ENCODE results near the gene NR1H2.

NR1H2 gene

DNA sequence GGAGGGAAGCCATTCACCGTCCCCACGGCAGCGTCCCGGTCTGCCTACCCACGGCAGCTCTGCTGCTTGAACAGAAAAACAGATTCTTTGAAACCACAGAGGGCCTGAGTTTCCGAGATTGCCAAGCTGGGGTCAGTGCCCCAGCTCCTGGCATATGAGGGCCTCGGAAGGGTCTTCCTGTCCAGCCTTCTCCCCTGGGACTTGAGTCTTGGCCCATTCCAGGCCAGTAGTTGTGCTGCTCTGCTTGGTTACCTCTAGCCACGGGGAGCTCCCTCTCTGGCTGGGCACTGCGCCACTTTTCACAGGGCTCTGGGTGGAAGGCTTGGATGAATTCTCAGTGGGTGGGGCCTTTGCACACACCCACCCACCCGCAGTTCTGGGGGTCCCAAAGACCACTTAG is 33.9 kb downstream of the NR1H2 start:
- no peak overlapping the region for H3K9ac ChIP-seq (ENCODE audit: low read depth, low read length, poor library complexity)
- H3K9me3 ChIP-seq (replicated peaks in 1 of 2; ENCODE audit: control insufficient read depth in 2 of 2, insufficient read depth in 1 of 2, low read depth in 1 of 2, low read length in 2 of 2), result peaks cover 0 to 3% of the 10 kb centered on the region in 2 donors
- no peak overlapping the region for H2AFZ ChIP-seq (ENCODE audit: low read length)
- H4K8ac ChIP-seq (ENCODE audit: low read depth, low read length), result no peak overlapping the region
- H3K23ac ChIP-seq (ENCODE audit: low read depth, low read length, poor library complexity), result no peak overlapping the region
- H2BK12ac ChIP-seq (ENCODE audit: low read length), result no peak overlapping the region
- no peak overlapping the region for H4K91ac ChIP-seq (ENCODE audit: low read depth, low read length, poor library complexity)
- no peak overlapping the region for H3K14ac ChIP-seq (ENCODE audit: low read length)
- H3K27ac ChIP-seq (replicated peaks; ENCODE audit: low read length), result no peak overlapping the region
- no peak overlapping the region for H3K4me3 ChIP-seq (ENCODE audit: low read length in 2 of 2)
- H3K79me1 ChIP-seq (ENCODE audit: low read depth, low read length), result peaks cover 1% of the 10 kb centered on the region
- H2BK15ac ChIP-seq (ENCODE audit: low read length), result no peak overlapping the region
- H3K4me1 ChIP-seq (ENCODE audit: control insufficient read depth in 2 of 2, insufficient read depth in 1 of 2, low read depth in 1 of 2, low read length in 2 of 2), result no peaks in the 10 kb centered on the region
- H3K36me3 ChIP-seq (replicated peaks in 1 of 2; ENCODE audit: control insufficient read depth in 2 of 2, insufficient read depth in 2 of 2, low read length in 2 of 2), result peaks cover 47 to 77% of the 10 kb centered on the region in 2 donors
- WGBS, 2 donors (ENCODE audit: extremely low coverage in 2 of 2, insufficient read length in 2 of 2, insufficient replicate concordance in 1 of 2), result no CpG with 5 or more reads among the region's 10 CpGs
- H3K4ac ChIP-seq (ENCODE audit: low read length), result no peak overlapping the region
- H2BK5ac ChIP-seq (ENCODE audit: low read length), result no peak overlapping the region
- no peak overlapping the region for H2AK5ac ChIP-seq (ENCODE audit: low read depth, low read length)
- no peak overlapping the region for H3K18ac ChIP-seq (ENCODE audit: low read length)
- no peak overlapping the region for H2BK120ac ChIP-seq (ENCODE audit: low read depth, low read length)
- H3K4me2 ChIP-seq (ENCODE audit: insufficient read depth, low read length, poor library complexity, severe bottlenecking), result no peak overlapping the region
- no peak for DNase-seq (ENCODE audit: low spot score)
- no peaks in the 10 kb centered on the region for H3K27me3 ChIP-seq (ENCODE audit: control insufficient read depth in 3 of 3, insufficient read depth in 3 of 3, low read depth in 1 of 3, low read length in 3 of 3)

DNA sequence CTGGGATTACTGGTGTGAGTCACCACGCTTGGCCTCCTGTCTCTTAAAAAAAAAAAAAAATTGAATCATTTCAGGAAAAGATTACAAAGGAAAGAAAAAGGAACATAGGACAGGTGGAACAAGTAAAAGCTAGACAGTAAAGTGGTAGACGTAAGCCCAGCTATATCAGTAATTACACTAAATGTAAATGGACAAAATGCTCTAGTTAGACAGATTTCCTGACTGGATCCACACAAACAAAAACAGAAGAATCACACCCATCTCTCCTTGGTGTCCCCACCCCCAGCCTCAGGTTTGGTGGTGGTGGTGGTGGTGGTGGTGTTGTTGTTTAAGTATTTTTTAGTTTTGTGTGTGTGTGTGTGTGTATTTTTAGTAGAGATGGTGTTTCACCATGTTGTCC is 36.2 kb downstream of the NR1H2 start:
- H2BK5ac ChIP-seq (ENCODE audit: low read length), result no peak overlapping the region
- no peak overlapping the region for H3K4me2 ChIP-seq (ENCODE audit: insufficient read depth, low read length, poor library complexity, severe bottlenecking)
- H3K4ac ChIP-seq (ENCODE audit: low read length), result no peak overlapping the region
- H2AK5ac ChIP-seq (ENCODE audit: low read depth, low read length), result no peak overlapping the region
- H3K18ac ChIP-seq (ENCODE audit: low read length), result no peak overlapping the region
- no peak overlapping the region for H2BK15ac ChIP-seq (ENCODE audit: low read length)
- no peaks in the 10 kb centered on the region for H3K79me1 ChIP-seq (ENCODE audit: low read depth, low read length)
- no peak for DNase-seq (ENCODE audit: low spot score)
- no peaks in the 10 kb centered on the region for H3K27me3 ChIP-seq (ENCODE audit: control insufficient read depth in 3 of 3, insufficient read depth in 3 of 3, low read depth in 1 of 3, low read length in 3 of 3)
- no peak overlapping the region for H3K14ac ChIP-seq (ENCODE audit: low read length)
- no peak overlapping the region for H4K91ac ChIP-seq (ENCODE audit: low read depth, low read length, poor library complexity)
- no peak overlapping the region for H2BK120ac ChIP-seq (ENCODE audit: low read depth, low read length)
- no peak overlapping the region for H3K9ac ChIP-seq (ENCODE audit: low read depth, low read length, poor library complexity)
- no peak overlapping the region for H2AFZ ChIP-seq (ENCODE audit: low read length)
- no peak overlapping the region for H4K8ac ChIP-seq (ENCODE audit: low read depth, low read length)
- H3K9me3 ChIP-seq (replicated peaks in 1 of 2; ENCODE audit: control insufficient read depth in 2 of 2, insufficient read depth in 1 of 2, low read depth in 1 of 2, low read length in 2 of 2), result peaks cover 0 to 1% of the 10 kb centered on the region in 2 donors
- no peak overlapping the region for H3K23ac ChIP-seq (ENCODE audit: low read depth, low read length, poor library complexity)
- no peaks in the 10 kb centered on the region for H3K4me1 ChIP-seq (ENCODE audit: control insufficient read depth in 2 of 2, insufficient read depth in 1 of 2, low read depth in 1 of 2, low read length in 2 of 2)
- H2BK12ac ChIP-seq (ENCODE audit: low read length), result no peak overlapping the region
- no CpG with 5 or more reads among the region's 2 CpGs for WGBS, 2 donors (ENCODE audit: extremely low coverage in 2 of 2, insufficient read length in 2 of 2, insufficient replicate concordance in 1 of 2)
- H3K4me3 ChIP-seq (ENCODE audit: low read length in 2 of 2), result no peak overlapping the region
- no peak overlapping the region for H3K27ac ChIP-seq (replicated peaks; ENCODE audit: low read length)
- H3K36me3 ChIP-seq (replicated peaks in 1 of 2; ENCODE audit: control insufficient read depth in 2 of 2, insufficient read depth in 2 of 2, low read length in 2 of 2), result peaks cover 30 to 58% of the 10 kb centered on the region in 2 donors

DNA sequence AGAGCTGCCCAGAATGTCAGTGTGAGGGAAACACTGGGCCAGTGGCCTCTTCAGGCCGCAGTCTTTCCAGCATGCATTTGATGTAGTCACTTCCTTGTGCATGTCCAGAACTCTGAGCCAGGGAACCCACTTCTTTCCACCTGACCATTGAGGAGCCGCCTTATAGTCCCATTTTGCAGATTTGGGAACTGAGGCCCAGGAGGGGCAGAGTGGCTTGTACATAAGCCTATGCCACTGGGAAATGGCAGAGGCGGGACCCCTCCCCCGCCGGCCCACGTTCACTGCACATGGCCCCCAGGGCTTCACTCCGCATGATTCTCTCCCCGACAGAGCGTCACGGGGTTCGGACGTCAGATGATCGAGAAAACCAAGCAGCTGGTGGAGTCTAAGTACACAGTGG is 36.8 kb downstream of the NR1H2 start:
- no peak overlapping the region for H2AFZ ChIP-seq (ENCODE audit: low read length)
- peak overlapping the region; percentile 13 for H2BK5ac ChIP-seq (ENCODE audit: low read length)
- H3K79me1 ChIP-seq (ENCODE audit: low read depth, low read length), result no peaks in the 10 kb centered on the region
- no peak overlapping the region for H3K9ac ChIP-seq (ENCODE audit: low read depth, low read length, poor library complexity)
- no peak overlapping the region for H4K91ac ChIP-seq (ENCODE audit: low read depth, low read length, poor library complexity)
- no peak overlapping the region for H3K4me3 ChIP-seq (ENCODE audit: low read length in 2 of 2)
- no peak overlapping the region for H3K18ac ChIP-seq (ENCODE audit: low read length)
- H2BK15ac ChIP-seq (ENCODE audit: low read length), result no peak overlapping the region
- H3K4me1 ChIP-seq (ENCODE audit: control insufficient read depth in 2 of 2, insufficient read depth in 1 of 2, low read depth in 1 of 2, low read length in 2 of 2), result no peaks in the 10 kb centered on the region
- H2AK5ac ChIP-seq (ENCODE audit: low read depth, low read length), result no peak overlapping the region
- DNase-seq (ENCODE audit: low spot score), result no peak
- H3K27me3 ChIP-seq (ENCODE audit: control insufficient read depth in 3 of 3, insufficient read depth in 3 of 3, low read depth in 1 of 3, low read length in 3 of 3), result no peaks in the 10 kb centered on the region
- H3K27ac ChIP-seq (replicated peaks; ENCODE audit: low read length), result no peak overlapping the region
- no peak overlapping the region for H2BK120ac ChIP-seq (ENCODE audit: low read depth, low read length)
- peak overlapping the region; percentile 84 for H2BK12ac ChIP-seq (ENCODE audit: low read length)
- peaks cover 0 to 1% of the 10 kb centered on the region in 2 donors for H3K9me3 ChIP-seq (replicated peaks in 1 of 2; ENCODE audit: control insufficient read depth in 2 of 2, insufficient read depth in 1 of 2, low read depth in 1 of 2, low read length in 2 of 2)
- H3K14ac ChIP-seq (ENCODE audit: low read length), result no peak overlapping the region
- H3K36me3 ChIP-seq (replicated peaks in 1 of 2; ENCODE audit: control insufficient read depth in 2 of 2, insufficient read depth in 2 of 2, low read length in 2 of 2), result peaks cover 30 to 58% of the 10 kb centered on the region in 2 donors
- H3K4me2 ChIP-seq (ENCODE audit: insufficient read depth, low read length, poor library complexity, severe bottlenecking), result peak overlapping the region; percentile 2
- WGBS, 2 donors (ENCODE audit: extremely low coverage in 2 of 2, insufficient read length in 2 of 2, insufficient replicate concordance in 1 of 2), result no CpG with 5 or more reads among the region's 13 CpGs
- no peak overlapping the region for H4K8ac ChIP-seq (ENCODE audit: low read depth, low read length)
- H3K23ac ChIP-seq (ENCODE audit: low read depth, low read length, poor library complexity), result no peak overlapping the region
- no peak overlapping the region for H3K4ac ChIP-seq (ENCODE audit: low read length)

DNA sequence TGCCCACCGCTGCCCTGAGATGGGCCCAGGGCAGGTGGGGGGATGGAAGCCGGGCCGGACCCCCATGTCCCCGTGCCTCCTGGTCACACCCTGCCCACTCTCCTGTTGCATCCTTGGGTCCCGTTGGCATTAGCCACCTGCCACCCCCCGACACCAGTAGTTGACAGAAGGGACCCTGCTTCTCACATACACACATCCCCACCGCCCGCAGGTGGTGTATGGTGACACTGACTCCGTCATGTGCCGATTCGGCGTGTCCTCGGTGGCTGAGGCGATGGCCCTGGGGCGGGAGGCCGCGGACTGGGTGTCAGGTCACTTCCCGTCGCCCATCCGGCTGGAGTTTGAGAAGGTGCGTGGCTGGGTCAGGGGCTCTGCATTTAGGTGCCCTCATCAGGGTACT is 37.3 kb downstream of the NR1H2 start:
- H4K8ac ChIP-seq (ENCODE audit: low read depth, low read length), result no peak overlapping the region
- H3K9me3 ChIP-seq (replicated peaks in 1 of 2; ENCODE audit: control insufficient read depth in 2 of 2, insufficient read depth in 1 of 2, low read depth in 1 of 2, low read length in 2 of 2), result peaks cover 0 to 1% of the 10 kb centered on the region in 2 donors
- H2BK12ac ChIP-seq (ENCODE audit: low read length), result peak overlapping the region; percentile 84
- no CpG with 5 or more reads among the region's 21 CpGs for WGBS, 2 donors (ENCODE audit: extremely low coverage in 2 of 2, insufficient read length in 2 of 2, insufficient replicate concordance in 1 of 2)
- H2AFZ ChIP-seq (ENCODE audit: low read length), result no peak overlapping the region
- no peak overlapping the region for H2BK15ac ChIP-seq (ENCODE audit: low read length)
- no peaks in the 10 kb centered on the region for H3K4me1 ChIP-seq (ENCODE audit: control insufficient read depth in 2 of 2, insufficient read depth in 1 of 2, low read depth in 1 of 2, low read length in 2 of 2)
- peak overlapping the region; percentile 75 for H3K23ac ChIP-seq (ENCODE audit: low read depth, low read length, poor library complexity)
- peaks cover 0 to 2% (median 0%) of the 10 kb centered on the region in 3 experiments for H3K27me3 ChIP-seq (ENCODE audit: control insufficient read depth in 3 of 3, insufficient read depth in 3 of 3, low read depth in 1 of 3, low read length in 3 of 3)
- no peak overlapping the region for H3K18ac ChIP-seq (ENCODE audit: low read length)
- H4K91ac ChIP-seq (ENCODE audit: low read depth, low read length, poor library complexity), result no peak overlapping the region
- H3K27ac ChIP-seq (replicated peaks; ENCODE audit: low read length), result no peak overlapping the region
- no peaks in the 10 kb centered on the region for H3K79me1 ChIP-seq (ENCODE audit: low read depth, low read length)
- no peak overlapping the region for H2BK120ac ChIP-seq (ENCODE audit: low read depth, low read length)
- peaks cover 30 to 56% of the 10 kb centered on the region in 2 donors for H3K36me3 ChIP-seq (replicated peaks in 1 of 2; ENCODE audit: control insufficient read depth in 2 of 2, insufficient read depth in 2 of 2, low read length in 2 of 2)
- H2BK5ac ChIP-seq (ENCODE audit: low read length), result no peak overlapping the region
- H3K4me3 ChIP-seq (ENCODE audit: low read length in 2 of 2), result no peak overlapping the region
- H3K4ac ChIP-seq (ENCODE audit: low read length), result no peak overlapping the region
- H2AK5ac ChIP-seq (ENCODE audit: low read depth, low read length), result no peak overlapping the region
- peak overlapping the region; percentile 72 for H3K9ac ChIP-seq (ENCODE audit: low read depth, low read length, poor library complexity)
- no peak for DNase-seq (ENCODE audit: low spot score)
- H3K4me2 ChIP-seq (ENCODE audit: insufficient read depth, low read length, poor library complexity, severe bottlenecking), result no peak overlapping the region
- H3K14ac ChIP-seq (ENCODE audit: low read length), result no peak overlapping the region
